ENCODE data around the gene NUAK1.

The NUAK1 gene

DNA sequence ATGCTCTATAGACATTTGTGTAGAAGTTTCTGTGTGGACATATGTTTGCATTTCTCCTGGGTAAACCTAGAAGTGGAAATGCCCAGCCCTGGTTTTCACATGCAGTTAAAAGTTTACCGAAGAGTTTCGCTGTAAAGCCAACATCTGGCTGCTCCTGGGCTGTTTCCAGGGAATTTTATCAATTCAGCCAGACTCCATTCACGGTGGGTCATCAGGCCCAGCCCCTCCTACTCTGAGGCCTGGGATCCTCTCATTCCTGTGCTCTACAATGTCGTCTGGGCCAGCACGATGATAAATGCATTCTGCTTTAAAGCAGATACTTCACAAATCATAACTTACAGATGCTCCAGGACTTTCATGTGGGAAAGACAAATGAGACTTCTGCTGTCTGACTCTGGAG lies 7.1 kb downstream of the NUAK1 start:
- DNase-seq: no peak
- TF ChIP-seq, protein P1, sequence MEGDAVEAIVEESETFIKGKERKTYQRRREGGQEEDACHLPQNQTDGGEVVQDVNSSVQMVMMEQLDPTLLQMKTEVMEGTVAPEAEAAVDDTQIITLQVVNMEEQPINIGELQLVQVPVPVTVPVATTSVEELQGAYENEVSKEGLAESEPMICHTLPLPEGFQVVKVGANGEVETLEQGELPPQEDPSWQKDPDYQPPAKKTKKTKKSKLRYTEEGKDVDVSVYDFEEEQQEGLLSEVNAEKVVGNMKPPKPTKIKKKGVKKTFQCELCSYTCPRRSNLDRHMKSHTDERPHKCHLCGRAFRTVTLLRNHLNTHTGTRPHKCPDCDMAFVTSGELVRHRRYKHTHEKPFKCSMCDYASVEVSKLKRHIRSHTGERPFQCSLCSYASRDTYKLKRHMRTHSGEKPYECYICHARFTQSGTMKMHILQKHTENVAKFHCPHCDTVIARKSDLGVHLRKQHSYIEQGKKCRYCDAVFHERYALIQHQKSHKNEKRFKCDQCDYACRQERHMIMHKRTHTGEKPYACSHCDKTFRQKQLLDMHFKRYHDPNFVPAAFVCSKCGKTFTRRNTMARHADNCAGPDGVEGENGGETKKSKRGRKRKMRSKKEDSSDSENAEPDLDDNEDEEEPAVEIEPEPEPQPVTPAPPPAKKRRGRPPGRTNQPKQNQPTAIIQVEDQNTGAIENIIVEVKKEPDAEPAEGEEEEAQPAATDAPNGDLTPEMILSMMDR (IDR thresholded peaks at IDR 0.05; ENCODE audit: low read depth, low read length): no peak
- Histone ChIP-seq H3K9me3 (ENCODE audit: severe bottlenecking) (no peaks in the 10 kb centered on the region), H3K4me3 (ENCODE audit: low read depth, low read length) (no peak overlapping the region), H3K27ac (no peak overlapping the region), H3K27me3 (ENCODE audit: insufficient read depth, low read depth, severe bottlenecking) (peaks cover 5% of the 10 kb centered on the region), H3K36me3 (no peaks in the 10 kb centered on the region)

DNA sequence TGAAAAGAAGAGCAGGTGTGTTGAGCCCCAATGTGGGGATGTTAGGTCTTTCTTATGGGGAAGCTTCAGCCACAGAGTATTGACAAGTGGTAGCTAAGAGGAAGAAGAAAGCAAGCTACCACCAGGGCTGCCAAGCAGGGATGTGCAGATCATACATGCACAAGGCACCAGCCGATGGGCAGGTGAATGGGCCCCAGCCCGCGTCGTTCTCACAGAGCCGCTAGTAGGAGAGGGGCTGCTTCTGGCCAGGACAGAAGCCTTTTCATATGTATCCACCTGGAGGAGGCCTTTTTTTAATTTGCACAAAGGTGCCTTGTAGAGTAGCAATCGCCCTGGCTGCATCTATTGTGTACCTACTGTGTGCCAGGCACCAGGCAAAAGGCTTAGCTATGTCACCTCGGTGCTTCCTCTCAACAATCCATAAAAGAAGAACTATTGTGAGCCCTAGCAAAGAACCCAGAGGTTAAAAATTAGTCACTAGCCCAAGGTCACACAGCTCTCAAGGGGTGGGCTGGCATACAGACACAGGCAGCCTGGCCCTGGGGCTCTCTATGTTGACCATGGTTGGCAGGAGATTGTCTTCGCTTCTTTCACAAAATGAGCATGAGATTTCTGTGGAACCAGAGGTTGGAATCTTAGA lies 8.2 kb downstream of the NUAK1 start:
- no peak overlapping the region for H3K4me3 ChIP-seq (ENCODE audit: low read depth, low read length)
- DNase-seq: no peak
- no peaks in the 10 kb centered on the region for H3K36me3 ChIP-seq
- no peaks in the 10 kb centered on the region for H3K27me3 ChIP-seq (ENCODE audit: insufficient read depth, low read depth, severe bottlenecking)
- TF ChIP-seq, protein P1 (IDR thresholded peaks at IDR 0.05; ENCODE audit: low read depth, low read length): no peak
- no peak overlapping the region for H3K27ac ChIP-seq
- H3K9me3 ChIP-seq (ENCODE audit: severe bottlenecking): no peaks in the 10 kb centered on the region

DNA sequence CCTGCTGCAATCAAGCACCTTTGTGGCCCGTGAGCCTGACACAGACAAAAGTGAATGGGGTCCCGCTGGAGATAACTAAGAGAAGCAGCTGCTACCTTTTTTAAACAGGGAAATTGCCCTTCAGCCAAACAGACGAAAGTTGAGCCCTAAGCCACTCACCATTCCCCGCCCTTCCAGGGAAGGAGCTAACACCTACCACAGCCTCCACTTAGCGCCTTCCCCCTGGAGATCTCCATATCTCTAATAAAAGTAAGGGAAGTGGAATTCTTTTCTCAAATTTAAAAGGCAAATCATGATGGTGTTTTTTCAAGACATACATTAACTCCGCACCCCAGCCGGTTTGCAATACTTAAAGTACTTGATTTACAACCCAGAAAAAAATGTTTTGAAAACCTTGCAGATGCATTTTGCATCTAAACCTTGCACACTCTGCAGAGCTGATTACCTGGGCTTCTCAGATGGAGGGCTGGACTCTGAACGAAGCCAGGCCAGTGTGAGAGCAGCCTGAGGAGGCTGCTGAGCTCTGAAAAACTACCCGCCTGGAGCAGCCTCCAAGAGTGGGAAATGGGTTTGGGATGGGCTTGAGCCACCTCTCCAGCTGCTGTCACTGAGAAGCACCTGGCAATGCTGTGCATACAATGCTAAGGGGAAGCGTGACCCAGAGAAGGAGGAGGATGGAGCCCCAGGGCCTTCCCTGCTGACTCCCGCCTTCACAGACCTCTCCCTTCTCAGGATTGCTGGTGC lies 10.0 kb downstream of the NUAK1 start:
- H3K36me3 ChIP-seq: no peaks in the 10 kb centered on the region
- no peaks in the 10 kb centered on the region for H3K27me3 ChIP-seq (ENCODE audit: insufficient read depth, low read depth, severe bottlenecking)
- no peak overlapping the region for H3K27ac ChIP-seq
- DNase-seq: no peak
- no peaks in the 10 kb centered on the region for H3K9me3 ChIP-seq (ENCODE audit: severe bottlenecking)
- TF ChIP-seq, protein P1 (IDR thresholded peaks at IDR 0.05; ENCODE audit: low read depth, low read length): no peak
- no peak overlapping the region for H3K4me3 ChIP-seq (ENCODE audit: low read depth, low read length)

DNA sequence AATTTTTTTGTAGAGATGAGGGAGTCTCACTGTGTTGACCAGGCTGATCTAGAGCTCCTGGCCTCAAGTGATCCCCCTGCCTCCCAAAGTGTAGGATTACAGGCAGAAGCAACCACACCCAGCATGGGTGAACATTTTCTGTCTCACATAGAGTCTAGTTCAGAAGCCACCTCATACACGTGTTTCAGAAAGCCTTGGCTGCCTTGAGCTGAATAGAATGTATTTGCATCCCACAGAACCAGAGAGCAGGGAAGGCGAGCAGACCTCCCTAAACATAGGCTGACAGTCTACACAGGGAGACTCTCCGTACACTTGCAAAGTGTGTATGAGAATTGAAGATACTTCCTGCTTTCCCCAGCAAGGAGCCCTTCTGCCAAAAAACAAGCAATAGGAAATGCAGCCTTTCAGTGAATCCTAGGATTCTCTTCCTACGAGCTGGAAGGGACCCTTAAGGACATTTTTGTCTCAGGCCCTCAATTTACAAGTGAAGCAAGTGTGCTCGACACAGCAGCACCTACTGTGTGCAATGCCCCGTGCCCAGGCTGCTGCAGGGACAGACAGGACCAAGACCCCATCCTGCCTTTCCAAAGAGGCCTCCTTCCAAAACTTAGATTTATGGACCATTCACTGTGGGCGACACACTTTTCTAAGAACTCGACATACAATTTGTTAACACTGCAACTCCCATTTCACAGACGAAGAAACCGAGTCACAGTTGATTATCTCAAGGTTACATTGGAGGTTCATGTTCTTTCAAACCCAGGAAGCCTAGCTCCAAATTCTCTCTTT lies 11.2 kb downstream of the NUAK1 start:
- TF ChIP-seq, protein P1 (IDR thresholded peaks at IDR 0.05; ENCODE audit: low read depth, low read length): no peak

DNA sequence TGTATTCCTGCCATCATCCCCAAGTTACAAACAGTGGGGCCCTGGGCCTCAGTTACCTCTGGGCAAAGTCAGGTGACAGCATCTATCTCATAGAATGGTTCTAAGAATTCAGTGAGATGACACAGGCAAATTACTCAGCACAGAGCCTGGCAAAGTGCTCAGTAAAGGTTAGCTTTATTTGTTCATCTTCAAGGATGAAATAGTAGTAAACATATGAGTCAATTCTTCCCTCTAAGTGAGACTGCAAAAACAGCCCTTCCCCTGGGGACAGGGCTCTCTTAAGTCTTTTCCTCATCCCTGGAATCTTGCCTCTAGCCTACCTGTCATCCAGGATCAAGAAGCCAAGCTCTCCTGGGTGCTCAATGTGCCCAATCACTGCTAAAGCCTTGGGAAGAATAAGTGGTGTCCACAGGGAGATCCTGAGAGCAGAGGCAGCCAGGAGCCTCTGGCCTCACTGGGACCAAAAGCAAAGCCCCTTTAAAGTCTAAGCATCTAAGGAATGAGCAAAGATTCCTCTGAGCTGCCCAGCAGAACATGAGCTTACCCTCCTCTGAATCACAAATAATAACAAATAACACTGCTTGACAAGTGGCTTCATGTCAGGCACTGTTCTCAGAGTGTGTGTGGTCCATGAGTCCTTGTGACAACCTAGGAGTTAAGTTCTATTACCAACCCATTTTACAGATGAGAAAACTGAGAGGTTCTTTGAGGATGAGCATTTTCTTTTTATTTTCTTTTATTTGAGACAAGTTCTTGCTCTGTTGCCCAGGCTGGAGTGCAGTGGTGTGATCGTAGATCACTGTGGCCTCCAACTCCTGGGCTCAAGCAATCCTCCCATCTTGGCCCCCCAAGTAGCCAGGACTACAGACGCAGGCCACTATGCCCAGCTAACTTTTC lies 12.1 kb downstream of the NUAK1 start:
- Histone ChIP-seq H3K36me3 (no peaks in the 10 kb centered on the region), H3K27me3 (ENCODE audit: insufficient read depth, low read depth, severe bottlenecking) (no peaks in the 10 kb centered on the region), H3K9me3 (ENCODE audit: severe bottlenecking) (no peaks in the 10 kb centered on the region), H3K27ac (no peak overlapping the region), H3K4me3 (ENCODE audit: low read depth, low read length) (no peak overlapping the region)
- no peak for DNase-seq
- TF ChIP-seq, protein P1 (IDR thresholded peaks at IDR 0.05; ENCODE audit: low read depth, low read length): no peak

More for the DNA sequence above, 11.2 kb downstream of the NUAK1 start:
- Histone ChIP-seq H3K27ac (no peak overlapping the region), H3K27me3 (ENCODE audit: insufficient read depth, low read depth, severe bottlenecking) (no peaks in the 10 kb centered on the region), H3K4me3 (ENCODE audit: low read depth, low read length) (no peak overlapping the region), H3K36me3 (no peaks in the 10 kb centered on the region), H3K9me3 (ENCODE audit: severe bottlenecking) (no peaks in the 10 kb centered on the region)
- DNase-seq: no peak

Measured in WERI-Rb-1 (cell line).